MM.1S (cell line): ENCODE measurements around the gene ZNF174.

Source experiments
- DNase-seq: peaks from one replicate; pipeline ENCODE4 v3.0.0-alpha.2; 2015
- H2AFZ ChIP-seq: fragments of 300-600 bp; sonication (generic); 2 replicates; pipeline ENCODE4 v1.6.0; 2016; ENCODE audit warnings: antibody characterized with exemption, low read length
- H3F3A ChIP-seq: fragments of 300-600 bp; sonication (generic); 2 replicates; pipeline ENCODE4 v1.6.1; 2016; ENCODE audit warnings: mild to moderate bottlenecking, antibody characterized with exemption, low read length, moderate library complexity, mixed read lengths; ENCODE audit not compliant: insufficient read depth
- H3K27ac ChIP-seq: fragments of 300-600 bp; sonication (generic); 2 replicates; pipeline ENCODE4 v1.5.1; 2016; ENCODE audit warnings: mild to moderate bottlenecking, low read length
- H3K27me3 ChIP-seq: fragments of 300-600 bp; sonication (generic); replicated peaks from 2 replicates; pipeline ENCODE4 v1.6.0; 2016; ENCODE audit warnings: low read length; ENCODE audit not compliant: insufficient read depth
- H3K36me3 ChIP-seq: fragments of 300-600 bp; sonication (generic); replicated peaks from 2 replicates; pipeline ENCODE4 v1.6.1; 2016; ENCODE audit warnings: mild to moderate bottlenecking, low read length, mixed read lengths; ENCODE audit not compliant: insufficient read depth
- H3K4me1 ChIP-seq: fragments of 300-600 bp; sonication (generic); 2 replicates; pipeline ENCODE4 v1.6.1; 2016; ENCODE audit warnings: low read length, mixed read lengths
- H3K4me2 ChIP-seq: fragments of 300-600 bp; sonication (generic); 2 replicates; pipeline ENCODE4 v1.6.0; 2016; ENCODE audit warnings: low read depth, low read length
- H3K4me3 ChIP-seq: fragments of 300-600 bp; sonication (generic); 2 replicates; pipeline ENCODE4 v1.5.1; 2016; ENCODE audit warnings: low read length, mixed read lengths
- H3K79me2 ChIP-seq: fragments of 300-600 bp; sonication (generic); 2 replicates; pipeline ENCODE4 v1.6.1; 2016; ENCODE audit warnings: mixed run types, low read length, mixed read lengths
- H3K9ac ChIP-seq: fragments of 300-600 bp; sonication (generic); 2 replicates; pipeline ENCODE4 v1.6.1; 2016; ENCODE audit warnings: low read length, mixed read lengths
- H3K9me2 ChIP-seq: fragments of 300-600 bp; sonication (generic); replicated peaks from 2 replicates; pipeline ENCODE4 v1.6.1; 2016; ENCODE audit warnings: mild to moderate bottlenecking, low read length, mixed read lengths; ENCODE audit not compliant: insufficient read depth
- H3K9me3 ChIP-seq: fragments of 300-600 bp; sonication (generic); replicated peaks from 2 replicates; pipeline ENCODE4 v1.6.1; 2016; ENCODE audit warnings: mild to moderate bottlenecking, low read length, mixed read lengths; ENCODE audit not compliant: insufficient read depth
- H4K20me1 ChIP-seq: fragments of 300-600 bp; sonication (generic); 2 replicates; pipeline ENCODE4 v1.6.1; 2016; ENCODE audit warnings: mild to moderate bottlenecking, low read length, moderate library complexity, mixed read lengths; ENCODE audit not compliant: insufficient read depth
- EZH2 ChIP-seq: fragments of 300-600 bp; sonication (generic); optimal IDR thresholded peaks from 2 replicates; pipeline ENCODE3; 2017; ENCODE audit warnings: low read depth, mild to moderate bottlenecking, antibody characterized with exemption, low read length, mixed read lengths
- EZH2phosphoT487 ChIP-seq: fragments of 300-600 bp; sonication (generic); IDR thresholded peaks from 2 replicates; pipeline ENCODE4 v1.6.1; 2018; ENCODE audit warnings: antibody characterized with exemption, low read length
- TF ChIP-seq, protein P1 (sequence below): fragments of 300-600 bp; sonication (generic); IDR thresholded peaks from 2 replicates; pipeline ENCODE4 v1.5.1; 2016; ENCODE audit warnings: antibody characterized with exemption, low read length, mixed read lengths

ZNF174 gene

DNA sequence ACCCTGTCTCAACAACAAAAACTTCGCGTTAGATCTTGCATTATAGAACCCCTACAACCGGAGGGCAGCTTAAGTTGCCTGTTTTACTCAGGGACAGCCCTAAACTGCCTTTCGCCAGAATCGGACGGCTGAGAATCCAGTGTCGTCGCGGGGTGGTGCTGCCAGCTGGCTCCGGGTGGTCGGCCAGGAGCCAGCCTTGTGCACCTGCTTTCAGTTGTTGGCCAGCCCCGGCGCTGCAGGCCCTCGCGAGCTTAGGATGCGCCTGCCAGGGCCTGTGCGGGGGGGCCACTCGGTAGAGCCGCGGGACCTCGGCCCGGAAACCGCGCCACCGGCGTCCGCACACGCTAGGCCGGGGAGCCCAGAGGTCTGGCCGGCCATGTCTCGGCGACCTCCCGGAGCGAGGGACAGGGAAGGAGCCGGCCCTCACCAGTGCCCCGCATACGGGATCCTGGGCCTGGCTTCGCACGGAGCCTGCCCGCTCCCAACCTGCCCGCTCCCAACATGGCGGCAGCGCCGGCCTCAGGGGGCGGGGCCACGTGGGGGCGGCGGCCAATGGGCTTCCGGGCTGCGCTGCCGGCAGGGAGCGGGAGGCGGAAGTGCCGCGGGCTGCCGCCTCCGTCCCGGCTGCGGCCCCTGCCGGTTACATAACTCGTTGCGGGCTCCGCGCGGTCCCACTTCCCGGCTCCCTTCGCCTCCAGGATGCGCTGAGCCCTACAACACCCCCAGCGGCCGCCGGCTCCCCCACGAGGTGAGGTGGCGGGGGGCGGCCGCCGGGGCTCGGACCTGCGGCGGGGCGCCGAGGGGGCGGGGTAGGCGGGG, 56.6 kb downstream of the ZNF174 start:
- H3K9me3 ChIP-seq = no peaks in the 10 kb centered on the region
- H3K4me2 ChIP-seq = peak overlapping the region; percentile 82
- peak overlapping the region; percentile 95 for H2AFZ ChIP-seq
- H3K4me1 ChIP-seq = peaks cover 22% of the 10 kb centered on the region
- no peaks in the 10 kb centered on the region for H3K27me3 ChIP-seq
- peak overlapping the region; percentile 96 for H3K4me3 ChIP-seq
- H3K27ac ChIP-seq = peak overlapping the region; percentile 74
- peaks cover 20% of the 10 kb centered on the region for H3F3A ChIP-seq
- DNase-seq = peak; percentile 90
- H3K9me2 ChIP-seq = no peaks in the 10 kb centered on the region
- no peaks in the 10 kb centered on the region for H4K20me1 ChIP-seq
- no peaks in the 10 kb centered on the region for H3K36me3 ChIP-seq
- peak overlapping the region; percentile 90 for H3K9ac ChIP-seq
- TF ChIP-seq, protein P1, sequence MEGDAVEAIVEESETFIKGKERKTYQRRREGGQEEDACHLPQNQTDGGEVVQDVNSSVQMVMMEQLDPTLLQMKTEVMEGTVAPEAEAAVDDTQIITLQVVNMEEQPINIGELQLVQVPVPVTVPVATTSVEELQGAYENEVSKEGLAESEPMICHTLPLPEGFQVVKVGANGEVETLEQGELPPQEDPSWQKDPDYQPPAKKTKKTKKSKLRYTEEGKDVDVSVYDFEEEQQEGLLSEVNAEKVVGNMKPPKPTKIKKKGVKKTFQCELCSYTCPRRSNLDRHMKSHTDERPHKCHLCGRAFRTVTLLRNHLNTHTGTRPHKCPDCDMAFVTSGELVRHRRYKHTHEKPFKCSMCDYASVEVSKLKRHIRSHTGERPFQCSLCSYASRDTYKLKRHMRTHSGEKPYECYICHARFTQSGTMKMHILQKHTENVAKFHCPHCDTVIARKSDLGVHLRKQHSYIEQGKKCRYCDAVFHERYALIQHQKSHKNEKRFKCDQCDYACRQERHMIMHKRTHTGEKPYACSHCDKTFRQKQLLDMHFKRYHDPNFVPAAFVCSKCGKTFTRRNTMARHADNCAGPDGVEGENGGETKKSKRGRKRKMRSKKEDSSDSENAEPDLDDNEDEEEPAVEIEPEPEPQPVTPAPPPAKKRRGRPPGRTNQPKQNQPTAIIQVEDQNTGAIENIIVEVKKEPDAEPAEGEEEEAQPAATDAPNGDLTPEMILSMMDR = peak; percentile 25
- TF ChIP-seq EZH2 = no peak
- peaks cover 48% of the 10 kb centered on the region for H3K79me2 ChIP-seq

DNA sequence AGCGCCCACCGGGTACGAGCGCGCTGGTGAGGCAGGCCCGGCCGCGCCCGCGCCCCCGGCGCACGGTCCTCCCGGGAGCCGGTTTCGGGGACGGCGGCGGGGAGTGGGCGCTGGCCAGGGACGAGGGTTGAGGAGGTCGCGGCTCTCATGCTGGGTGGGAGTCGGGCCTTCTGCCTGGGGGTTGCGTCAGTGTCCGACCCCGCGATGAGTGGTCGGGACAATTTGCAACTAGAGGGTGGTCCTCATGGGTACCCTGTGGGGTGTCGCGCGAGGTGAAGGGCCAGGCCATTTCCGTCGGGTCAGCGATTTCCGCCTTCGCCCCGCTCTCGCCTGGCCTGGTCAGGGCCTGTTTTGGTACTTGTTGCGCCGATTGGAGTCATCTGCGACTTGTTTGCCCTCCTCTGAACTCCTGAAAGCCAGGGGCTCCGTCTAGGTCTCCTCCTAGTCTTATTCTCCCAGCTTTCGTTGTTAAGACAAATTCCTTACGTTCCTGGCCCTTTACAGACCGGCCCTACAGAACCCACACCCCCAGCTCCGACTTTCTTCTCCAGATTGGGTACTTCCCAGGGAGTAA, 57.4 kb downstream of the ZNF174 start:
- Histone ChIP-seq H3K4me2 (peak overlapping the region; percentile 92), H3K9me2 (no peaks in the 10 kb centered on the region), H3K9me3 (no peaks in the 10 kb centered on the region), H2AFZ (peak overlapping the region; percentile 87), H3K27me3 (no peaks in the 10 kb centered on the region), H3K27ac (peak overlapping the region; percentile 66; the same call in 1 of the 2 replicates), H3K9ac (peak overlapping the region; percentile 90), H3K4me1 (peaks cover 22% of the 10 kb centered on the region), H3F3A (peaks cover 20% of the 10 kb centered on the region), H3K79me2 (peaks cover 55% of the 10 kb centered on the region), H3K36me3 (no peaks in the 10 kb centered on the region), H4K20me1 (no peaks in the 10 kb centered on the region), H3K4me3 (peak overlapping the region; percentile 96)
- TF ChIP-seq, protein P1 = no peak
- no peak for TF ChIP-seq EZH2phosphoT487
- no peak for TF ChIP-seq EZH2
- DNase-seq = no peak

DNA sequence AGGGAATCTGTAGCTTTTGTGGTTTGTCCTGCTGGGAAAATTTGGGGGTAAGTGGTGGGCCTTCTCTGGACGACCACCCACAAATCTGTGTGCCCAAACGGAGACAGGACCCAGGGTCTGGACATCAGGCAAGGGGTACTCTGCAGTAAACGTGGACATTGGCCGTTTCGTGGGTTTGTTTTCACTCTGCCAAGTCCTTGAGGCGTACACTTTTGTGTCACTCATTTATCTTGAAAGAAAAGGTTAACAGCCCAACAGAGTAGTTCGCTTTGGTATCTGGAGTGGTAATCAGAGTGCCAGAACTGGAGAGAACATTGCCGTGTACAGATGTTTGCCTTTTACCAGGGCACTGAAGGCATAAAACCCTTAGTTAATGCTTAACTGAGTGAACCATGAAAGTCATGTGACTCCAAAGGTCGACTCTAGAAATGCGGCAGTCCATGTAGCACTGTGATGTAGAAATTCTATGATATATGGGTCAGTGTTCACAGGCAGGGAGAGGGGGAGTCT, 57.9 kb downstream of the ZNF174 start:
- DNase-seq = peak; percentile 31

More for the DNA sequence above, 57.9 kb downstream of the ZNF174 start:
- Histone ChIP-seq H3F3A (peaks cover 20% of the 10 kb centered on the region), H3K27ac (peak overlapping the region; percentile 66), H3K9me3 (no peaks in the 10 kb centered on the region), H3K79me2 (peaks cover 61% of the 10 kb centered on the region), H3K36me3 (no peaks in the 10 kb centered on the region), H3K4me3 (peak overlapping the region; percentile 96), H3K4me1 (peaks cover 22% of the 10 kb centered on the region), H2AFZ (peak overlapping the region; percentile 87), H3K27me3 (no peaks in the 10 kb centered on the region), H3K4me2 (peak overlapping the region; percentile 92), H3K9ac (peak overlapping the region; percentile 90), H4K20me1 (no peaks in the 10 kb centered on the region), H3K9me2 (no peaks in the 10 kb centered on the region)
- TF ChIP-seq EZH2 = no peak
- TF ChIP-seq, protein P1 = no peak
- no peak for TF ChIP-seq EZH2phosphoT487
